Measurements from ENCODE around the gene PCNX4. TPM values are rescaled to one million over a fixed set of nuclear protein-coding genes. Genes with fewer than 3 reads are reported as not detected.

PCNX4 gene
- polyA plus RNA-seq, 3 donors = 13.1 to 18.4 (median 16.7) TPM

- Mint-ChIP-seq H3K27ac (peak overlapping the region; percentile 11 to 87 (median 68)), H3K4me3 (no peak overlapping the region), H3K36me3 (peaks cover 22 to 32% of the 10 kb centered on the region in 2 donors), H3K9me3 (peaks cover 0 to 3% (median 0%) of the 10 kb centered on the region in 7 donors), H3K4me1 (peaks cover 24% of the 10 kb centered on the region), H3K27me3 (ENCODE audit: low read depth in 3 of 3) (no peaks in the 10 kb centered on the region)
- intact Hi-C loops (cut with micrococcal nuclease) = no loop called here
- H3K4me1 ChIP-seq (ENCODE audit: control insufficient read depth in 1 of 2, insufficient read depth in 2 of 2, low read length in 2 of 2) = peaks cover 10 to 14% of the 10 kb centered on the region in 2 donors
- TF ChIP-seq CTCF (IDR thresholded peaks at IDR 0.05) = no peak
- peaks cover 5 to 30% of the 10 kb centered on the region in 2 donors for H3K36me3 ChIP-seq (replicated peaks in 1 of 2; ENCODE audit: control insufficient read depth in 1 of 2, insufficient read depth in 2 of 2, low read length in 2 of 2)
- H3K27me3 ChIP-seq (ENCODE audit: control insufficient read depth in 2 of 2, insufficient read depth in 2 of 2, low read length in 2 of 2) = no peaks in the 10 kb centered on the region
- no peak overlapping the region for H3K4me3 ChIP-seq (replicated peaks in 1 of 3; ENCODE audit: low read depth in 2 of 3, low read length in 3 of 3)
- DNase-seq = peak; percentile 72 to 86 (median 81)
- peak overlapping the region in 1 of 2 donors; percentile 72 for H3K27ac ChIP-seq (ENCODE audit: low read depth in 1 of 2, low read length in 2 of 2)
- H3K4me2 ChIP-seq (replicated peaks; ENCODE audit: extremely low read depth, low read length, poor library complexity, severe bottlenecking) = no peak overlapping the region
- no CpG with 5 or more reads among the region's 2 CpGs for WGBS (ENCODE audit: insufficient coverage)
- no peaks in the 10 kb centered on the region for H4K20me1 ChIP-seq (ENCODE audit: insufficient read depth, low read length)
- no peaks in the 10 kb centered on the region for H3K9me3 ChIP-seq (replicated peaks in 1 of 2; ENCODE audit: control insufficient read depth in 1 of 2, insufficient read depth in 1 of 2, low read length in 2 of 2)
- peak overlapping the region; percentile 54 for H2AFZ ChIP-seq (ENCODE audit: insufficient read depth, low read depth, low read length, poor library complexity, severe bottlenecking)
- peaks cover 91% of the 10 kb centered on the region for H3K79me2 ChIP-seq (ENCODE audit: insufficient read depth, low read length)
- no peak overlapping the region for H3K9ac ChIP-seq (ENCODE audit: insufficient read depth, low read length, poor library complexity, severe bottlenecking)
Observed at GRCh38 chr14:60106339-60106738, 14.6 kb downstream of the PCNX4 start.

- Histone ChIP-seq H3K4me2 (replicated peaks; ENCODE audit: extremely low read depth, low read length, poor library complexity, severe bottlenecking) (no peak overlapping the region), H2AFZ (ENCODE audit: insufficient read depth, low read depth, low read length, poor library complexity, severe bottlenecking) (no peak overlapping the region), H3K36me3 (replicated peaks in 1 of 2; ENCODE audit: control insufficient read depth in 1 of 2, insufficient read depth in 2 of 2, low read length in 2 of 2) (peaks cover 5 to 30% of the 10 kb centered on the region in 2 donors), H3K79me2 (ENCODE audit: insufficient read depth, low read length) (peaks cover 89% of the 10 kb centered on the region), H3K4me3 (replicated peaks in 1 of 3; ENCODE audit: low read depth in 2 of 3, low read length in 3 of 3) (no peak overlapping the region), H3K27ac (ENCODE audit: low read depth in 1 of 2, low read length in 2 of 2) (peak overlapping the region in 1 of 2 donors; percentile 40), H3K9me3 (replicated peaks in 1 of 2; ENCODE audit: control insufficient read depth in 1 of 2, insufficient read depth in 1 of 2, low read length in 2 of 2) (no peaks in the 10 kb centered on the region), H3K27me3 (ENCODE audit: control insufficient read depth in 2 of 2, insufficient read depth in 2 of 2, low read length in 2 of 2) (no peaks in the 10 kb centered on the region), H3K9ac (ENCODE audit: insufficient read depth, low read length, poor library complexity, severe bottlenecking) (no peak overlapping the region), H4K20me1 (ENCODE audit: insufficient read depth, low read length) (no peaks in the 10 kb centered on the region), H3K4me1 (ENCODE audit: control insufficient read depth in 1 of 2, insufficient read depth in 2 of 2, low read length in 2 of 2) (peaks cover 10 to 18% of the 10 kb centered on the region in 2 donors)
- Mint-ChIP-seq H3K27me3 (ENCODE audit: low read depth in 3 of 3) (no peaks in the 10 kb centered on the region), H3K4me3 (no peak overlapping the region), H3K9me3 (peaks cover 0 to 3% (median 0%) of the 10 kb centered on the region in 7 donors), H3K4me1 (peaks cover 21% of the 10 kb centered on the region), H3K36me3 (peaks cover 20 to 34% of the 10 kb centered on the region in 2 donors), H3K27ac (peak overlapping the region in 3 of 7 donors; percentile 46 to 74 (median 51))
- WGBS (ENCODE audit: insufficient coverage) = 80% methylated on average over 1 of the region's 4 CpGs
- DNase-seq = no peak
- no peak for TF ChIP-seq CTCF (IDR thresholded peaks at IDR 0.05)
- intact Hi-C loops (cut with micrococcal nuclease) = no loop called here
Observed at GRCh38 chr14:60107477-60107876, 15.8 kb downstream of the PCNX4 start.
